GM19397 (cell line): ENCODE results near the gene CEP70.
"Not testable (repeated sequence)": the region's sequence is repeated elsewhere in the genome, so short reads cannot be mapped to it uniquely, and the experiment has no call there.

Experiments used
- ATAC-seq: cut with Tn5 transposase; IDR thresholded peaks from one replicate; pipeline ENCODE4 v1.9.1; 2021; ENCODE audit warnings: mild to moderate bottlenecking, moderate library complexity; ENCODE audit not compliant: unreplicated experiment

CEP70 gene

GRCh38 chr3:138521445-138521844, 72.6 kb downstream of the CEP70 start:
- ATAC-seq, result not testable (repeated sequence)

- no peak for ATAC-seq
Measured at GRCh38 chr3:138513090-138513843, 80.8 kb downstream of the CEP70 start.

GRCh38 chr3:138511945-138512344, 82.1 kb downstream of the CEP70 start:
- ATAC-seq, result no peak

DNA sequence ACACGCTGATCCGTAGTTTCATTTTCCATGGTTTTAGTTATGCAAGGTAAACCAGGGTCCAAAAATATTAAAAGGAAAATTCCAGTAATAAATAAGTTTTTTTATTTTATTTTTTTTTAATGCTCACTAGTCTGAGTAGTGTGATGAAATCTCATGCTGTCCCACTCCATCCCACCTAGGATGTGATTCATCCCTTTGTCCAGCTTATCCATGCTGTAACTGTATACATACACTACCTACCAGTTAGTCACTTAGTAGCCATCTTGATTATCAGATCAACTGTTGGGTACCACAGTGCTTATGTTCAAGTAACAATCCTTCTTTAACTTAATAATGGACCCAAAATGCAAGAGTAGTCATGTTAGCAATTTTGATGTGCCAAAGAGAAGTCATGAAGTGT, 84.5 kb downstream of the CEP70 start:
- ATAC-seq, result no peak

DNA sequence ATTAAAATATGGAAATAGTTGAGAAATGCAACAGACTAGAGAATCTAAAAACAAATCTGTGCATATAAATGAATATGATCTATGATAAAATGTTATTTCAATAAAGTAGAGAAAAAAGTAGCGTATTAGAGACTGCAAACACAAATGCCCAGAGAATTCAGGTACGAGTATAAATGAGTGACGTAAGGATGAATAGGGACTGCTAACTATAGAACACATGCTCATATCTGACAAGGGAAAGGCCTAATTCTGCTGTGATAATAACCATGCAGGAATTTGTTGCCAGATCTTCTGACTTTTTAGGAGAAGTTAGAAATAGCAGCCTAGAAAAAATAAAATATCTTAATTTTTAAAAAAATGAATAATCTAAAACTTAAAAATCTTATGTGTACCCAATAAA, 86.5 kb downstream of the CEP70 start:
- no peak for ATAC-seq

GRCh38 chr3:138498991-138499390, 95.1 kb downstream of the CEP70 start:
- ATAC-seq, result no peak

- ATAC-seq, result no peak
Measured at GRCh38 chr3:138497851-138498250, 96.2 kb downstream of the CEP70 start.

DNA sequence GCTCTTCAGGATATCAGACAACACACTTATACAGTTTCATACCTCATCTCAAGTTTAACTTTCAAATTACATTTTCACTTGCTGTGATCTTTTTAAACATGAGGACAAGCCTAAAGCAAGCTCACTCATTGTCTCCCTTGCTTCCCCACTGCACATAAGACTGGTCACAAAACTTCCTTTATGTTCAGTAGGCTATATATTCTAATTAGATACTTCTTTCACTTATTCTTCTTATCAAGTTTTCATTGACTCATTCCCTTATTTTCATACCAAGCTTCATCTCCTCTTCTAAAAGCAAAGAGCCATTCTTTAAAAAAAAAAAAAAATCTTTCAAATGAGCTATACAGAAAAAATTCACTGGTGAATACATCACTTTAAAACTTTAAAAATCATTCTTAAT, 97.0 kb downstream of the CEP70 start:
- ATAC-seq, result no peak

DNA sequence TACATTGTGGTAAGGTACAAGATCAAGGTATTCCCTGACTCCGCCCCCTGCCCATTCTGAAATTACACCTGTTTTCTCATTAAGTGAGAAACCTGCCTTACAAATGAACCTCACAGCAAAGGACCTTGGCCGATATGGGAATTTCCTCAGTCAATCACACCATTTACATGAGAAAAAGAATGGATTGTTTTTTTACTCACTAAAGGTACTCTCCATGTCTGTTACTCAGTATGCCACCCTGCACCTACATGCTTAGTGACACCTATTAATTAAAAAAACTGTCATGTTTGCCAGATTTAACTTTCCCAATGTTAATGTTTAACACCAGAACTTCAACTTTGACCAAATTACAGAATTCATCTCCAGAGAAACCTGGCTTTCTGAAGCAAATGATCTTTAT, 97.6 kb downstream of the CEP70 start:
- no peak for ATAC-seq

- not testable (repeated sequence) for ATAC-seq
Measured at GRCh38 chr3:138495638-138496037, 98.4 kb downstream of the CEP70 start.

DNA sequence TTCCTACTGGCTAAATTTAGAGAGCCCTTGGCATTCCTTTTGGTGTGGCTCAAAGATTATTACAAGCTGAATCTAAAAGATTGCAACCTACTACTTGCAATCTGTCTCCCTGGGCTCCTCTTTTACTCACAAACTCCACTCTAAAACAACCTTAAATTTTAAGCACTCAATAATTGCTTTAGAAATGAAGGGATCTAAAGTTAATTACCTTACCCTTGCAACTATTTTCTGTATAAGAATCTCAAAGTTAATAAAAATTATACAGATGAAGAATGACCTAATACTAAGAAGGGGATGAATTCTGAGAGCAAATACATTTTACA, 99.5 kb downstream of the CEP70 start:
- no peak for ATAC-seq

GRCh38 chr3:138493804-138494606, 100.1 kb downstream of the CEP70 start:
- no peak for ATAC-seq

DNA sequence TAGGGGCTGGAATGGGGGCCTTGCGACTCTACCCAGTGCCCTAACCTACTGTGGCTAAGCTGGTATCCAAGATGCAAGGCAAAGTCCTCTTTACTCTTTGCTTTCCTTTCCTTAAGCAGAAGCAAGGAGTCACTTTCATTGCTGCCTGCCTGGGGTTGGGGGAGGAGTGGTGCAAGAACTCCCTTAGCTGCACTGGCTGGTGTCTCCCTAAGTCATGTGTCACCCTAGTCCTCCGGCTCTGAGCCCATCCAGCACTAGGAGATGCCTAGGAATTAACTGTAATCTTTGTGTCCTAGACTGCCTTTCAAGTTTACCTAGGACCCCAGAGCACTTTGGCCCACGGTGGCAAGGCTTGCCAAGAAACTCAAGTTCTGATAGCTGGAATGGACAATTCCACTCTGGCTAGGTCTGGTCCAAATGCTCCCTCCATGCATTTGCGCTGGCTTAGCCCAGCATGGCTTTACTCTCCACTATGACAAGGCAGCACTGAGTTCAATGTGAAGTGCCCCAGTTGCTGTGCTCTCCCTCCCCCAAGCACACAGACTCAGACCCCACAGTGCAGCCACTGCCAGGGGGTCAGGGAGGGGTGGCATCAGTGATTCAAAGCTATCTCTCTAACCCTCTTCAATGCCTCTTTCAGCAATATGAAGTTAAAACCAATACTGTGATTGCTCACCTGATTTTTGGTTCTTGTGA, 100.9 kb downstream of the CEP70 start:
- no peak for ATAC-seq

DNA sequence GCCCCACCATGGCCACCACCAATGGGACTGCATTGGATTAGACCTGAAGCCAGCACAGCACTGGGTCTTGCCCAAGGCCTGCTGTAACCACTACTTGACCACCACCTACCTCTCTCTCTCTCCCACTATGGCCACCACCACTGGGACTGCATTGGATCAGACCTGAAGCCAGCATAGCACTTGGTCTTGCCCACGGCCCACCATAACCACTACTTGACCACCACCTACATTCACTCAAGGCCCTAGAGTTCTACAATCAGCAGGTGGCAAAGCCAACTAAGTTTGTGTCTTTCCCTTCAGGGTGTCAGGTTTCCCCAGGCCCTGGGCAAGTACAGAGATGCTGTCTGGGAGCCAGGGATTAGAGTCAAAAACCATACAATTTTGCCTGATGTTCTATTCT, 102.1 kb downstream of the CEP70 start:
- ATAC-seq, result no peak

DNA sequence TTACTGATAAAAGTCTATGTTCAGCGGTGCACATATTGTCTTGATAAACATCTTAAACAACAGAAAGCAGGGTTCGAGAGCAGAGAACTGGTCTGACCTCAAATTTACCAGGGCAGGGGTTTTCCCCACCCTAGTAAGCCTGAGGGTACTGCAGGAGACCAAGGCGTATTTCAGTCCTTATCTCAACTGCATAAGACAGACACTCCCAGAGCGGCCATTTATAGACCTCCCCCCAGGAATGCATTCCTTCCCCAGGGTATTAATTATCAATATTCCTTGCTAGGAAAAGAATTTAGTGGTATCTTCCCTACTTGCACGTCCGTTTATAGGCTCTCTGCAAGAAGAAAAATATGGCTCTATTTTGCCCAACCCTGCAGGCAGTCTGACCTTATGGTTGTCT, 107.5 kb downstream of the CEP70 start:
- not testable (repeated sequence) for ATAC-seq

GRCh38 chr3:138484672-138485071, 109.4 kb downstream of the CEP70 start:
- not testable (repeated sequence) for ATAC-seq

GRCh38 chr3:138479438-138479863, 114.6 kb downstream of the CEP70 start:
- ATAC-seq, result no peak

- no peak for ATAC-seq
Measured at GRCh38 chr3:138477801-138478200, 116.3 kb downstream of the CEP70 start.

GRCh38 chr3:138477120-138477519, 116.9 kb downstream of the CEP70 start:
- no peak for ATAC-seq

- ATAC-seq, result no peak
Measured at GRCh38 chr3:138476526-138476925, 117.5 kb downstream of the CEP70 start.

DNA sequence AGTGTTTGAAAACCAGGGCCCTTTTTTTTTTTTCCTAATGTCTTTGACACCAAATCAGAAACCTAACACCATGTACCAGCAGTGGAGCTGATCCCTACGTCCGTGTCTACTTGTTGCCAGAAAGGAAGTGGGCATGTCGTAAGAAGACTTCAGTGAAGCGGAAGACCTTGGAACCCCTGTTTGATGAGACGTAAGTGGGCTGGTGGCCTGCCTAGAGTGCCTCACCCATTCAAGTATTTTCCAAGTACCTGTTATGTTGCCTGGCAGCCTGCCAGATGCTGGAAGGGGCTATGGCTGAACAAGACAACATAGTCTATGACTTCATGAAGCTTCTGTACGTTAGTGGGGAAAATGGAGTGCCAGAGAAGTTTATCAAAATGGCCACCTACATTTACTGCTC, 119.9 kb downstream of the CEP70 start:
- ATAC-seq, result no peak

GRCh38 chr3:138473391-138473790, 120.7 kb downstream of the CEP70 start:
- ATAC-seq, result no peak
